ENCODE results near the gene WDFY4.

GRCh38 chr10:48765039-48765438 lies 80.4 kb downstream of the WDFY4 start:
- TF ChIP-seq CTCF (optimal IDR thresholded peaks at IDR 0.05 in 1 of 3, IDR thresholded peaks at IDR 0.05 in 1 of 3, conservative IDR thresholded peaks at IDR 0.05 in 1 of 3; ENCODE audit: extremely low read depth in 1 of 3, insufficient read depth in 2 of 3, low read length in 3 of 3): no peak
- no peak for TF ChIP-seq EZH2 (IDR thresholded peaks at IDR 0.05; ENCODE audit: low read length)

Measured in keratinocyte (primary cell).